Neural cell (in vitro differentiated cells): ENCODE measurements around the gene MIB1.

Experiments
- EP300 ChIP-seq: fragments of 450-650 bp; conservative IDR thresholded peaks from 2 replicates; pipeline ENCODE4 v1.6.1; 2014; ENCODE audit warnings: antibody characterized with exemption, mild to moderate bottlenecking, moderate library complexity; ENCODE audit not compliant: poor library complexity, severe bottlenecking
- EZH2 ChIP-seq: fragments of 200-600, 300-800 bp; shearing (Covaris generic), sonication (generic); IDR thresholded peaks from 2 replicates; pipeline ENCODE4 v1.6.1; 2014; ENCODE audit warnings: antibody characterized with exemption, low read length, borderline replicate concordance, mild to moderate bottlenecking; ENCODE audit not compliant: insufficient read depth, poor library complexity, severe bottlenecking
- POLR2AphosphoS5 ChIP-seq: IDR thresholded peaks from 2 replicates; pipeline ENCODE4 v1.6.1; 2012
- RAD21 ChIP-seq: fragments of 450-650 bp; conservative IDR thresholded peaks from 2 replicates; pipeline ENCODE4 v1.6.1; 2014; ENCODE audit warnings: antibody characterized with exemption, mild to moderate bottlenecking, moderate library complexity
- TAF1 ChIP-seq: IDR thresholded peaks from 2 replicates; pipeline ENCODE4 v1.6.1; 2012; ENCODE audit warnings: low read depth
- TF ChIP-seq, protein P1 (sequence below): IDR thresholded peaks from 2 replicates; pipeline ENCODE4 v1.6.1; 2012; ENCODE audit warnings: borderline replicate concordance
- TF ChIP-seq, protein P2 (sequence below): fragments of 450-650 bp; IDR thresholded peaks from 2 replicates; pipeline ENCODE4 v1.5.1; 2014; ENCODE audit warnings: antibody characterized with exemption, mild to moderate bottlenecking, moderate library complexity; ENCODE audit not compliant: poor library complexity, severe bottlenecking

DNA sequence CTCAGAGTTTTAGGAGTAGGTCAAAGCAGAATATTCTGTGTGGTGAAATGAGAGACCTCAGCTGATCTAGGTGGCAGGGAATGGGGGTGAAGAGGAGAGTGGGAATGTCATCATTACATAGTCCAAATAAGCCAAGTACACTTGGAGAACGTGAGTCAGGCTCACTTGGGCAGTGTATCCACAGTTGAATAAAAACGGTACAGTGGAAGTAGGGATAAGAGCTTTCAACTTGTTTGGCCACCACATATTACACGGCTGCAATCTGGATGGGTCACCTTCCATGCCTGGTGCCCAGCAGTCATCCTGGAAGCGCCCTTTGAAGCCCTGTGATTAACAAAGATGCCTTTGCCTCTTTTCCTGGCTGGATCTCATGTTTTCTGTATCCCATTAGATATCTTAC lies 28.6 kb downstream of the MIB1 start:
- TF ChIP-seq EP300 (no peak), POLR2AphosphoS5 (no peak), TAF1 (no peak), EZH2 (no peak), RAD21 (no peak)
- TF ChIP-seq, protein P1, sequence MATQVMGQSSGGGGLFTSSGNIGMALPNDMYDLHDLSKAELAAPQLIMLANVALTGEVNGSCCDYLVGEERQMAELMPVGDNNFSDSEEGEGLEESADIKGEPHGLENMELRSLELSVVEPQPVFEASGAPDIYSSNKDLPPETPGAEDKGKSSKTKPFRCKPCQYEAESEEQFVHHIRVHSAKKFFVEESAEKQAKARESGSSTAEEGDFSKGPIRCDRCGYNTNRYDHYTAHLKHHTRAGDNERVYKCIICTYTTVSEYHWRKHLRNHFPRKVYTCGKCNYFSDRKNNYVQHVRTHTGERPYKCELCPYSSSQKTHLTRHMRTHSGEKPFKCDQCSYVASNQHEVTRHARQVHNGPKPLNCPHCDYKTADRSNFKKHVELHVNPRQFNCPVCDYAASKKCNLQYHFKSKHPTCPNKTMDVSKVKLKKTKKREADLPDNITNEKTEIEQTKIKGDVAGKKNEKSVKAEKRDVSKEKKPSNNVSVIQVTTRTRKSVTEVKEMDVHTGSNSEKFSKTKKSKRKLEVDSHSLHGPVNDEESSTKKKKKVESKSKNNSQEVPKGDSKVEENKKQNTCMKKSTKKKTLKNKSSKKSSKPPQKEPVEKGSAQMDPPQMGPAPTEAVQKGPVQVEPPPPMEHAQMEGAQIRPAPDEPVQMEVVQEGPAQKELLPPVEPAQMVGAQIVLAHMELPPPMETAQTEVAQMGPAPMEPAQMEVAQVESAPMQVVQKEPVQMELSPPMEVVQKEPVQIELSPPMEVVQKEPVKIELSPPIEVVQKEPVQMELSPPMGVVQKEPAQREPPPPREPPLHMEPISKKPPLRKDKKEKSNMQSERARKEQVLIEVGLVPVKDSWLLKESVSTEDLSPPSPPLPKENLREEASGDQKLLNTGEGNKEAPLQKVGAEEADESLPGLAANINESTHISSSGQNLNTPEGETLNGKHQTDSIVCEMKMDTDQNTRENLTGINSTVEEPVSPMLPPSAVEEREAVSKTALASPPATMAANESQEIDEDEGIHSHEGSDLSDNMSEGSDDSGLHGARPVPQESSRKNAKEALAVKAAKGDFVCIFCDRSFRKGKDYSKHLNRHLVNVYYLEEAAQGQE: no peak
- TF ChIP-seq, protein P2, sequence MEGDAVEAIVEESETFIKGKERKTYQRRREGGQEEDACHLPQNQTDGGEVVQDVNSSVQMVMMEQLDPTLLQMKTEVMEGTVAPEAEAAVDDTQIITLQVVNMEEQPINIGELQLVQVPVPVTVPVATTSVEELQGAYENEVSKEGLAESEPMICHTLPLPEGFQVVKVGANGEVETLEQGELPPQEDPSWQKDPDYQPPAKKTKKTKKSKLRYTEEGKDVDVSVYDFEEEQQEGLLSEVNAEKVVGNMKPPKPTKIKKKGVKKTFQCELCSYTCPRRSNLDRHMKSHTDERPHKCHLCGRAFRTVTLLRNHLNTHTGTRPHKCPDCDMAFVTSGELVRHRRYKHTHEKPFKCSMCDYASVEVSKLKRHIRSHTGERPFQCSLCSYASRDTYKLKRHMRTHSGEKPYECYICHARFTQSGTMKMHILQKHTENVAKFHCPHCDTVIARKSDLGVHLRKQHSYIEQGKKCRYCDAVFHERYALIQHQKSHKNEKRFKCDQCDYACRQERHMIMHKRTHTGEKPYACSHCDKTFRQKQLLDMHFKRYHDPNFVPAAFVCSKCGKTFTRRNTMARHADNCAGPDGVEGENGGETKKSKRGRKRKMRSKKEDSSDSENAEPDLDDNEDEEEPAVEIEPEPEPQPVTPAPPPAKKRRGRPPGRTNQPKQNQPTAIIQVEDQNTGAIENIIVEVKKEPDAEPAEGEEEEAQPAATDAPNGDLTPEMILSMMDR: no peak
